Measurements from ENCODE around the gene ATG2A.

ATG2A gene

GRCh38 chr11:64878494-64879243, 38.3 kb downstream of the ATG2A start, which contains the start of gene EHD1:
TSS of gene EHD1 (minus strand) at chr11:64878621. CDS start at chr11:64878464, 157 bp downstream.
- Histone ChIP-seq H3K36me3 (ENCODE audit: control insufficient read depth, insufficient read depth, low read length) (peaks cover 10% of the 10 kb centered on the region), H3K27me3 (replicated peaks; ENCODE audit: control insufficient read depth, insufficient read depth, low read length) (no peaks in the 10 kb centered on the region), H3K4me3 (replicated peaks; ENCODE audit: low read depth, low read length) (peak within 1 kb of the TSS; percentile 99)
- DNase-seq (ENCODE audit: extremely low read depth, insufficient read length), result peak; percentile 99
- peak; percentile 48 for TF ChIP-seq CTCF (IDR thresholded peaks at IDR 0.05; ENCODE audit: insufficient read depth, low read length, poor library complexity, severe bottlenecking)

DNA sequence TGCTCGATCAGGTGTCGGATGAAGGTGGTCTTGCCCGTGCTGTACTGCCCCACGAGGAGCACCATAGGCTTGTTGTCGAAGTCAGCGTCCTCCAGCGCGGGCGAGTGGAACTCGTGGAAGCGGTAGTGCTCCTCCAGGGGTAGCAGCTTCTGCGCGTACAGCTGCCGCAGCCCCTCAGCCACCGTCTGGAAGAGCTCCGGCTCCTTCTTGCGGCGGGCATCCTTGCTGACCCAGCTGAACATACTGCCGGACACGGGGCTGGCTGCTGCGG, 38.9 kb downstream of the ATG2A start:
- H3K36me3 ChIP-seq (ENCODE audit: control insufficient read depth, insufficient read depth, low read length), result peaks cover 14% of the 10 kb centered on the region
- TF ChIP-seq CTCF (IDR thresholded peaks at IDR 0.05; ENCODE audit: insufficient read depth, low read length, poor library complexity, severe bottlenecking), result no peak

GRCh38 chr11:64877390-64878222, 39.4 kb downstream of the ATG2A start:
- Histone ChIP-seq H3K27me3 (replicated peaks; ENCODE audit: control insufficient read depth, insufficient read depth, low read length) (no peaks in the 10 kb centered on the region), H3K36me3 (ENCODE audit: control insufficient read depth, insufficient read depth, low read length) (peaks cover 18% of the 10 kb centered on the region), H3K4me3 (replicated peaks; ENCODE audit: low read depth, low read length) (peak overlapping the region; percentile 99)
- peak; percentile 55 for DNase-seq (ENCODE audit: extremely low read depth, insufficient read length)
- no peak for TF ChIP-seq CTCF (IDR thresholded peaks at IDR 0.05; ENCODE audit: insufficient read depth, low read length, poor library complexity, severe bottlenecking)

More for the DNA sequence above, 38.9 kb downstream of the ATG2A start:
- peak overlapping the region; percentile 99 for H3K4me3 ChIP-seq (replicated peaks; ENCODE audit: low read depth, low read length)
- no peak for DNase-seq (ENCODE audit: extremely low read depth, insufficient read length)
- no peaks in the 10 kb centered on the region for H3K27me3 ChIP-seq (replicated peaks; ENCODE audit: control insufficient read depth, insufficient read depth, low read length)

GRCh38 chr11:64876835-64877341, 40.1 kb downstream of the ATG2A start:
- Histone ChIP-seq H3K36me3 (ENCODE audit: control insufficient read depth, insufficient read depth, low read length) (peaks cover 20% of the 10 kb centered on the region), H3K27me3 (replicated peaks; ENCODE audit: control insufficient read depth, insufficient read depth, low read length) (no peaks in the 10 kb centered on the region), H3K4me3 (replicated peaks; ENCODE audit: low read depth, low read length) (peak overlapping the region; percentile 99)
- no peak for TF ChIP-seq CTCF (IDR thresholded peaks at IDR 0.05; ENCODE audit: insufficient read depth, low read length, poor library complexity, severe bottlenecking)
- DNase-seq (ENCODE audit: extremely low read depth, insufficient read length), result no peak

GRCh38 chr11:64876229-64876750, 40.7 kb downstream of the ATG2A start:
- no peak for TF ChIP-seq CTCF (IDR thresholded peaks at IDR 0.05; ENCODE audit: insufficient read depth, low read length, poor library complexity, severe bottlenecking)
- DNase-seq (ENCODE audit: extremely low read depth, insufficient read length), result no peak
- Histone ChIP-seq H3K36me3 (ENCODE audit: control insufficient read depth, insufficient read depth, low read length) (peaks cover 23% of the 10 kb centered on the region), H3K4me3 (replicated peaks; ENCODE audit: low read depth, low read length) (peak overlapping the region; percentile 99), H3K27me3 (replicated peaks; ENCODE audit: control insufficient read depth, insufficient read depth, low read length) (no peaks in the 10 kb centered on the region)
